ENCODE results near the gene TTLL7. TPM values are rescaled to one million over a fixed set of nuclear protein-coding genes. Genes with fewer than 3 reads are reported as not detected.

The TTLL7 gene
- polyA plus RNA-seq, 1 donor from 2014 or later: 88.1 TPM

GRCh38 chr1:84042461-84042860 lies 43.5 kb upstream of the TTLL7 start:
- Histone ChIP-seq H3K9ac (ENCODE audit: low read length) (no peak overlapping the region), H4K20me1 (ENCODE audit: insufficient read depth) (no peaks in the 10 kb centered on the region), H2AFZ (ENCODE audit: low read depth, low read length) (no peak overlapping the region), H3K9me3 (ENCODE audit: low read length) (no peaks in the 10 kb centered on the region), H3K36me3 (ENCODE audit: insufficient read depth, low read length) (no peaks in the 10 kb centered on the region), H3F3A (ENCODE audit: insufficient read depth, low read length, poor library complexity, severe bottlenecking) (no peaks in the 10 kb centered on the region), H3K9me2 (ENCODE audit: insufficient read depth, low read length) (no peaks in the 10 kb centered on the region), H3K27ac (ENCODE audit: low read length) (no peak overlapping the region), H3K4me2 (ENCODE audit: low read length) (no peak overlapping the region), H3K27me3 (ENCODE audit: insufficient read depth, low read depth, low read length) (no peaks in the 10 kb centered on the region), H3K79me2 (replicated peaks; ENCODE audit: insufficient read depth, low read length) (no peaks in the 10 kb centered on the region), H3K4me3 (ENCODE audit: low read length) (no peak overlapping the region)
- TF ChIP-seq RAD21 (conservative IDR thresholded peaks at IDR 0.05) (no peak), POLR2AphosphoS5 (IDR thresholded peaks at IDR 0.05) (no peak), TAF1 (IDR thresholded peaks at IDR 0.05; ENCODE audit: low read depth) (no peak), SMC3 (conservative IDR thresholded peaks at IDR 0.05; ENCODE audit: poor library complexity) (no peak), MXI1 (conservative IDR thresholded peaks at IDR 0.05; ENCODE audit: poor library complexity, severe bottlenecking) (no peak), EP300 (conservative IDR thresholded peaks at IDR 0.05; ENCODE audit: poor library complexity, severe bottlenecking) (no peak), EZH2 (IDR thresholded peaks at IDR 0.05; ENCODE audit: borderline replicate concordance, insufficient read depth, low read length, poor library complexity, severe bottlenecking) (no peak)
- TF ChIP-seq, protein P1, sequence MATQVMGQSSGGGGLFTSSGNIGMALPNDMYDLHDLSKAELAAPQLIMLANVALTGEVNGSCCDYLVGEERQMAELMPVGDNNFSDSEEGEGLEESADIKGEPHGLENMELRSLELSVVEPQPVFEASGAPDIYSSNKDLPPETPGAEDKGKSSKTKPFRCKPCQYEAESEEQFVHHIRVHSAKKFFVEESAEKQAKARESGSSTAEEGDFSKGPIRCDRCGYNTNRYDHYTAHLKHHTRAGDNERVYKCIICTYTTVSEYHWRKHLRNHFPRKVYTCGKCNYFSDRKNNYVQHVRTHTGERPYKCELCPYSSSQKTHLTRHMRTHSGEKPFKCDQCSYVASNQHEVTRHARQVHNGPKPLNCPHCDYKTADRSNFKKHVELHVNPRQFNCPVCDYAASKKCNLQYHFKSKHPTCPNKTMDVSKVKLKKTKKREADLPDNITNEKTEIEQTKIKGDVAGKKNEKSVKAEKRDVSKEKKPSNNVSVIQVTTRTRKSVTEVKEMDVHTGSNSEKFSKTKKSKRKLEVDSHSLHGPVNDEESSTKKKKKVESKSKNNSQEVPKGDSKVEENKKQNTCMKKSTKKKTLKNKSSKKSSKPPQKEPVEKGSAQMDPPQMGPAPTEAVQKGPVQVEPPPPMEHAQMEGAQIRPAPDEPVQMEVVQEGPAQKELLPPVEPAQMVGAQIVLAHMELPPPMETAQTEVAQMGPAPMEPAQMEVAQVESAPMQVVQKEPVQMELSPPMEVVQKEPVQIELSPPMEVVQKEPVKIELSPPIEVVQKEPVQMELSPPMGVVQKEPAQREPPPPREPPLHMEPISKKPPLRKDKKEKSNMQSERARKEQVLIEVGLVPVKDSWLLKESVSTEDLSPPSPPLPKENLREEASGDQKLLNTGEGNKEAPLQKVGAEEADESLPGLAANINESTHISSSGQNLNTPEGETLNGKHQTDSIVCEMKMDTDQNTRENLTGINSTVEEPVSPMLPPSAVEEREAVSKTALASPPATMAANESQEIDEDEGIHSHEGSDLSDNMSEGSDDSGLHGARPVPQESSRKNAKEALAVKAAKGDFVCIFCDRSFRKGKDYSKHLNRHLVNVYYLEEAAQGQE (IDR thresholded peaks at IDR 0.05; ENCODE audit: borderline replicate concordance): no peak
- TF ChIP-seq, protein P2, sequence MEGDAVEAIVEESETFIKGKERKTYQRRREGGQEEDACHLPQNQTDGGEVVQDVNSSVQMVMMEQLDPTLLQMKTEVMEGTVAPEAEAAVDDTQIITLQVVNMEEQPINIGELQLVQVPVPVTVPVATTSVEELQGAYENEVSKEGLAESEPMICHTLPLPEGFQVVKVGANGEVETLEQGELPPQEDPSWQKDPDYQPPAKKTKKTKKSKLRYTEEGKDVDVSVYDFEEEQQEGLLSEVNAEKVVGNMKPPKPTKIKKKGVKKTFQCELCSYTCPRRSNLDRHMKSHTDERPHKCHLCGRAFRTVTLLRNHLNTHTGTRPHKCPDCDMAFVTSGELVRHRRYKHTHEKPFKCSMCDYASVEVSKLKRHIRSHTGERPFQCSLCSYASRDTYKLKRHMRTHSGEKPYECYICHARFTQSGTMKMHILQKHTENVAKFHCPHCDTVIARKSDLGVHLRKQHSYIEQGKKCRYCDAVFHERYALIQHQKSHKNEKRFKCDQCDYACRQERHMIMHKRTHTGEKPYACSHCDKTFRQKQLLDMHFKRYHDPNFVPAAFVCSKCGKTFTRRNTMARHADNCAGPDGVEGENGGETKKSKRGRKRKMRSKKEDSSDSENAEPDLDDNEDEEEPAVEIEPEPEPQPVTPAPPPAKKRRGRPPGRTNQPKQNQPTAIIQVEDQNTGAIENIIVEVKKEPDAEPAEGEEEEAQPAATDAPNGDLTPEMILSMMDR (IDR thresholded peaks at IDR 0.05; ENCODE audit: poor library complexity, severe bottlenecking): no peak

DNA sequence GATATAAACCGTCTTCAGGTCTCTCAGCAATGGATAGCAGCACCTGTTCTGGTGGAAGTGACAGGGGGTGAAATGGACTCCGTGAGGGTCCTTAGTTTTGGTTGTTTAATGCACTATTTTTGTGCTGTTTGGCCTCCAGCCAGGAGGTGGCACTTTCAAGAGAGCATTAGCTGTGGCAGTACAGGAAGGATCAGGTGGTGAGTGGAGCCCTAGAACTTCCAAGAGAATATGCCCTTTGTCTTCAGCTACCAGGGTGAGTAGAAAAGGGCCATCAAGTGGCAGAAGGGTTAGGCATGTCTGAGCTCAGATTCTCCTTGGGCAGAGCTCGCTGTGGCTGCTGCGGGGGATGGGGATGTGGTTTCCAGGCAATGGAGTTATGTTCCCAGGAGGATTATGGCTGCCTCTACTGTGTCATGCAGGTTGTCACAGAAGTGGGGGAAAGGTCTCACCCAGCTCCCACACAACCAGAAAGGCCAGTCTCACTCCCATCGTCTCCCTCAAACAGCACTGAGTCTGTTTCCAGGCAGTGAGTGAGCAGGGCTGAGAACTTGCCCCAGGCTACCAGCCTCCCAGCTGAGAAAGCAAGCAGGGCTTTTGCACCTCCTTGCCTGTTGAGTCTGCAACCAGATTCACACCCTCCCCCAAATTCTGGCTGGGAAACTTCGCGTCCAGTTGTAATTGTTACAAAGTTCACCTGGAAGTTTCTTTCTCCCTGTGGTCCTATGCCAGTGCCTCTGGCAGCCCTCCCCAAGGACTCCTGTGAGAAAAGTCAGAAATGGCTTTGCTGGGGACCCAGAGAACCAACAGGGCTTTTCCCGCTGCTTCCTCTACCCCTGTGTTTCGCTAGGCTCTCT lies 39.1 kb upstream of the TTLL7 start:
- Histone ChIP-seq H2AFZ (ENCODE audit: low read depth, low read length) (no peak overlapping the region), H3F3A (ENCODE audit: insufficient read depth, low read length, poor library complexity, severe bottlenecking) (no peaks in the 10 kb centered on the region), H3K79me2 (replicated peaks; ENCODE audit: insufficient read depth, low read length) (no peaks in the 10 kb centered on the region), H4K20me1 (ENCODE audit: insufficient read depth) (no peaks in the 10 kb centered on the region), H3K27ac (ENCODE audit: low read length) (no peak overlapping the region), H3K9me2 (ENCODE audit: insufficient read depth, low read length) (no peaks in the 10 kb centered on the region), H3K9me3 (ENCODE audit: low read length) (no peaks in the 10 kb centered on the region), H3K9ac (ENCODE audit: low read length) (no peak overlapping the region), H3K36me3 (ENCODE audit: insufficient read depth, low read length) (no peaks in the 10 kb centered on the region), H3K4me2 (ENCODE audit: low read length) (no peak overlapping the region), H3K4me3 (ENCODE audit: low read length) (no peak overlapping the region), H3K27me3 (ENCODE audit: insufficient read depth, low read depth, low read length) (no peaks in the 10 kb centered on the region)
- TF ChIP-seq POLR2AphosphoS5 (IDR thresholded peaks at IDR 0.05) (no peak), EZH2 (IDR thresholded peaks at IDR 0.05; ENCODE audit: borderline replicate concordance, insufficient read depth, low read length, poor library complexity, severe bottlenecking) (no peak), TAF1 (IDR thresholded peaks at IDR 0.05; ENCODE audit: low read depth) (no peak), EP300 (conservative IDR thresholded peaks at IDR 0.05; ENCODE audit: poor library complexity, severe bottlenecking) (no peak), SMC3 (conservative IDR thresholded peaks at IDR 0.05; ENCODE audit: poor library complexity) (no peak), RAD21 (conservative IDR thresholded peaks at IDR 0.05) (no peak), MXI1 (conservative IDR thresholded peaks at IDR 0.05; ENCODE audit: poor library complexity, severe bottlenecking) (no peak)
- TF ChIP-seq, protein P1 (IDR thresholded peaks at IDR 0.05; ENCODE audit: borderline replicate concordance): no peak
- TF ChIP-seq, protein P2 (IDR thresholded peaks at IDR 0.05; ENCODE audit: poor library complexity, severe bottlenecking): no peak
